GM12891 (cell line): ENCODE measurements around the gene GPNMB. TPM values are rescaled to one million over a fixed set of nuclear protein-coding genes. Genes with fewer than 3 reads are reported as not detected.
"Not testable (repeated sequence)": the region's sequence is repeated elsewhere in the genome, so short reads cannot be mapped to it uniquely, and the experiment has no call there.

ENCODE experiments used
- DNase-seq: peaks from one replicate; pipeline ENCODE4 v3.0.0; 2011; ENCODE audit warnings: low spot score; ENCODE audit not compliant: insufficient read length
- FAIRE-seq: peaks from 2 replicates; lab custom pipeline; 2011; peaks lifted over from hg19 to GRCh38; lab: Jason Lieb, UNC
- PAX5 ChIP-seq: IDR thresholded peaks from 2 replicates; pipeline ENCODE4 v1.6.1; 2011; ENCODE audit warnings: low read length, moderate library complexity, mild to moderate bottlenecking; ENCODE audit not compliant: insufficient read depth, severe bottlenecking
- POLR2A ChIP-seq: IDR thresholded peaks from 2 replicates; pipeline ENCODE4 v1.6.1; 2011; ENCODE audit warnings: low read depth, low read length, control low read depth
- POLR2AphosphoS5 ChIP-seq: IDR thresholded peaks from 2 replicates; pipeline ENCODE4 v1.6.1; 2011; ENCODE audit warnings: low read depth, low read length, control low read depth
- POU2F2 ChIP-seq: IDR thresholded peaks from 2 replicates; pipeline ENCODE4 v1.6.1; 2011; ENCODE audit warnings: low read depth, mild to moderate bottlenecking, control low read depth, low read length, moderate library complexity
- SPI1 ChIP-seq: IDR thresholded peaks from 2 replicates; pipeline ENCODE4 v1.6.1; 2011; ENCODE audit warnings: low read depth, low read length, control low read depth
- TAF1 ChIP-seq: IDR thresholded peaks from 2 replicates; pipeline ENCODE4 v1.6.1; 2011; ENCODE audit warnings: low read depth, low read length, control low read depth
- polyA plus RNA-seq: library from polyadenylated mRNA; unstranded; fragments of >200 nt; gene quantifications from one replicate; pipeline ENCODE4 v1.2.1, GENCODE V29; 2012; ENCODE audit warnings: low read depth, missing spikeins, inconsistent platforms; ENCODE audit not compliant: missing spikeins

GPNMB gene
- 7.6 TPM for polyA plus RNA-seq

DNA sequence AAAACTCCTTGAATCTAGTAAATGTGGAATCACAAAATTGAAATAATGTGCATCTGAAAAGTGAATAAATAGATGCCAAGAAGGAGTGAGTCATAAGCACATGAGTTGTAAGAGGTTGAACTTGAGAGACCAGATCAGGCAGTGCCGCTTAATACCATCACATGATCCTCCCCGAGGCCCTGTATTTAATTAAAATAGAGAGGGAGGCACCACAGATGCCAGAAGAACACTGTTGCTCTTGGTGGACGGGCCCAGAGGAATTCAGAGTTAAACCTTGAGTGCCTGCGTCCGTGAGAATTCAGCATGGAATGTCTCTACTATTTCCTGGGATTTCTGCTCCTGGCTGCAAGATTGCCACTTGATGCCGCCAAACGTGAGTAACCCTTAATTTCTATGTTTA, at the start of gene GPNMB:
Gene GPNMB (plus strand): TSS at position 221 of the 400 bp plus-strand sequence. CDS start 83 bp downstream, at position 304.
- TF ChIP-seq POLR2A = no peak
- TF ChIP-seq PAX5 = no peak
- TF ChIP-seq POU2F2 = no peak
- no peak for TF ChIP-seq SPI1
- TF ChIP-seq TAF1 = no peak
- TF ChIP-seq POLR2AphosphoS5 = no peak
- DNase-seq (no peak), FAIRE-seq (no peak)

GRCh38 chr7:23197745-23198144, 48.8 kb upstream of the GPNMB start:
- DNase-seq, FAIRE-seq: not testable (repeated sequence)

DNA sequence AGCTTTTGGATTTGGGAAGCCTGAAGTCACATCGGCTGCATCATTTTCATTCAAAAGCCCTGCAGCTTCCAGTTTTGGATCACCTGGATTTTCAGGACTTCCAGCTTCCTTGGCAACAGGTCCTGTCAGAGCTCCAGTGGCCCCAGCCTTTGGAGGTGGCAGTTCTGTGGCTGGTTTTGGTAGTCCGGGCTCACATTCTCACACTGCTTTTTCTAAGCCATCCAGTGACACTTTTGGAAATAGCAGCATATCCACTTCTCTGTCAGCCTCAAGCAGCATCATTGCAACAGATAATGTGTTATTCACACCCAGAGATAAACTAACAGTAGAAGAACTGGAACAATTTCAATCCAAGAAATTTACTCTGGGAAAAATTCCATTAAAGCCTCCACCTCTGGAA, 46.2 kb upstream of the GPNMB start:
- DNase-seq = no peak
- TF ChIP-seq SPI1 (no peak), POU2F2 (no peak), TAF1 (no peak), POLR2A (no peak), PAX5 (no peak), POLR2AphosphoS5 (no peak)
- FAIRE-seq = no peak

- no peak for FAIRE-seq
- DNase-seq = no peak
- no peak for TF ChIP-seq POU2F2
- TF ChIP-seq POLR2A = no peak
- TF ChIP-seq TAF1 = no peak
- no peak for TF ChIP-seq SPI1
- no peak for TF ChIP-seq PAX5
- no peak for TF ChIP-seq POLR2AphosphoS5
Measured at GRCh38 chr7:23204241-23204640, 42.3 kb upstream of the GPNMB start.

- FAIRE-seq (no peak), DNase-seq (no peak)
- no peak for TF ChIP-seq POLR2A
- no peak for TF ChIP-seq POU2F2
- TF ChIP-seq POLR2AphosphoS5 = no peak
- TF ChIP-seq TAF1 = no peak
- TF ChIP-seq SPI1 = no peak
- no peak for TF ChIP-seq PAX5
Measured at GRCh38 chr7:23205577-23205908, 41.0 kb upstream of the GPNMB start.

- DNase-seq (no peak), FAIRE-seq (no peak)
- TF ChIP-seq POLR2AphosphoS5 = no peak
- no peak for TF ChIP-seq TAF1
- TF ChIP-seq PAX5 = no peak
Measured at GRCh38 chr7:23205909-23206767, 40.4 kb upstream of the GPNMB start.

- FAIRE-seq (no peak), DNase-seq (no peak)
- TF ChIP-seq SPI1 = no peak
- no peak for TF ChIP-seq POLR2AphosphoS5
- no peak for TF ChIP-seq POU2F2
- no peak for TF ChIP-seq POLR2A
- no peak for TF ChIP-seq TAF1
- TF ChIP-seq PAX5 = no peak
Measured at GRCh38 chr7:23207021-23207420, 39.6 kb upstream of the GPNMB start.

GRCh38 chr7:23207884-23208283, 38.7 kb upstream of the GPNMB start:
- TF ChIP-seq POLR2AphosphoS5 (no peak), TAF1 (no peak), POU2F2 (no peak), PAX5 (no peak), SPI1 (no peak), POLR2A (no peak)
- DNase-seq = no peak
- FAIRE-seq = no peak

DNA sequence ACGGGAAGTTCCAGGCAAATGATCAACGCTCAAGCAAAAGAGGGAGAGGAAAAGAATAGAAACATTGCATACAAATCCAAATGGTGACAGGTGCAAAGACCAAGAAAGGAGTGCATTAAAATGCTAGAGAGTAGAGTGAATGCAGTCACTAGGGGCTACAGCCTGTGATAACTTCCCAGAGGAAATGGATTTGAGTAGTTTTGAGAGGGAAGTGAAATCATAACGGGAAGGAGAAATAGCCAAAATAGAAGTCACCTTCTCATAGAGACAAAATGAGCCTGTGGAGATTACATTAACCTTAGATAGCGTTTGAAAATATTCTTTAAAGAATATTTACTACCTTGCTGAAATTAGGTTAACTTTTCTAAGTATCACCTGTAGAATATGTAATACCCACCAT, 38.3 kb upstream of the GPNMB start:
- TF ChIP-seq PAX5 (no peak), POLR2AphosphoS5 (no peak), SPI1 (no peak), POU2F2 (no peak), POLR2A (no peak), TAF1 (no peak)
- DNase-seq (no peak), FAIRE-seq (no peak)

DNA sequence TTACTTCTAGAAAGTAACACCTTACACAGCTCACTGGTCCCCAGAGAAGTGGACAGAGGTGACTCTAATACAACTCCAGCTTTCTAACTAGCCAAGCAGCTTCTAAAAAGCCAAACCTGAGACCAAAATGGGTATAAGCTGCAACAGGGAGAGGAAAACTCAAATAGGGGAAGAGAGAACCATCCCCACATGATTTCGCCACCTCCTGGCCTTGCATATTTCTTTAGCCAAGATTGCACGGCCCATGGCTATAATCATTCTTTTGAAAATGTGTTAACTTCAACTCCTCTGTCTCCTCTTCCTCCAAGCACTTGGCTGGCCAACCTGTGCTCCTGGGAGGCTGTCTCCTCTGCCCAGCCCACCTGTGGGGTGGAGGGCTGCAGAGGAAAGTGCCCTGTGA, 36.1 kb upstream of the GPNMB start:
- TF ChIP-seq POLR2A (no peak), POU2F2 (no peak), SPI1 (no peak), POLR2AphosphoS5 (no peak), PAX5 (no peak), TAF1 (no peak)
- FAIRE-seq (no peak), DNase-seq (no peak)
